Adrenal gland (tissue), 5 donors: ENCODE results near the gene MAD1L1.

Experiments used
- POLR2A ChIP-seq, 2 donors: fragments of 450-650 bp; IDR thresholded peaks; one replicate each; pipeline ENCODE4 v1.6.1; 2017; ENCODE audit warnings: antibody characterized with exemption in 2 of 2, mild to moderate bottlenecking in 2 of 2, moderate library complexity in 1 of 2
- TF ChIP-seq, protein P1 (sequence below), 6 experiments: fragments of 450-650 bp in 4 of 6; fragments of 200-600 bp in 2 of 6; sonication (generic) in 1 of 6; IDR thresholded peaks; 1 replicate in 5 of 6; 2 replicates in 1 of 6; pipeline versions ENCODE4 v1.5.1 to v1.8.0; 2016 to 2021; ENCODE audit warnings: antibody characterized with exemption in 6 of 6, mild to moderate bottlenecking in 2 of 6, moderate library complexity in 1 of 6
- donor health status: DM: no; HTN: no; CAD: no.

DNA sequence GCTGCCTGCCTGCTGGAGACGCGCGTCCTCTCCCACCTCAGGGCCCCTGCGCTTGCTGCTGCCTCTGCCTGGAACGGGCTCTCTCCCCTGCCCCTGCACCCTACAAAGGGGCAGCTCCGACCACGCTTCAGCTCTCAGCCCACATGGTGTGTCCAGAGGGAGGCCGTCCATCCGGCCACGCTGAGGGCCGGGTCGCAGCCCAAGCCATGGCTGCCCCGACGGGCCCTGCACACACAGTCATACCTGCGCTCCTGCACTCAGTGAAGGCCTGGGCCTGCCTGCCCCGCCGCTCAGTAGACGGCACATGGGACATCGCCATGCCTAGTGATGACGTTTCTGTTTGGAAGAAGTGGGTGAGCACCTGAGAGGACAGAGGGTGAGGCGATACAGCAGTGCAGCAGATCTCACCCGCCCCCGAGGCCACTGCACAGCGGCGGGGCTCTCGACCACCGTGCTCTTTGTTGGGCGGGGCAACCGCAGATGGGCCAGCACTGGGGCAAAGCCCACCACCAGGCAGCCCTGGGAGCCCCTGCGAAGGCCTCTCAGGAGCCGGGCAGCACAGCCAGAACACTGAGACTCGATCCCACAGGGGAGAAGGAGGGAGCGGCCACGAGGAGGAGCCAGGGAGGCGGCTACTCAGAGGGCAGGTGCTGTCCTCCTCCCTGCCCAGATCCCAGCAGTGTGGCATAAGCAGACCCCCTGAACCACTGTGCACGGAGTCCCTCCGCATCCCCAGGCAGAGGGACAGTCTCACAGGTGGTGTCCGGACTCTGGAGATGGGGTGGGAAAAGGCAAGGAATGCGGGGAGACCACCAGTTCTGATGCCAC is 129.5 kb downstream of the MAD1L1 start:
- TF ChIP-seq POLR2A (IDR thresholded peaks at IDR 0.05), result no peak
- TF ChIP-seq, protein P1, sequence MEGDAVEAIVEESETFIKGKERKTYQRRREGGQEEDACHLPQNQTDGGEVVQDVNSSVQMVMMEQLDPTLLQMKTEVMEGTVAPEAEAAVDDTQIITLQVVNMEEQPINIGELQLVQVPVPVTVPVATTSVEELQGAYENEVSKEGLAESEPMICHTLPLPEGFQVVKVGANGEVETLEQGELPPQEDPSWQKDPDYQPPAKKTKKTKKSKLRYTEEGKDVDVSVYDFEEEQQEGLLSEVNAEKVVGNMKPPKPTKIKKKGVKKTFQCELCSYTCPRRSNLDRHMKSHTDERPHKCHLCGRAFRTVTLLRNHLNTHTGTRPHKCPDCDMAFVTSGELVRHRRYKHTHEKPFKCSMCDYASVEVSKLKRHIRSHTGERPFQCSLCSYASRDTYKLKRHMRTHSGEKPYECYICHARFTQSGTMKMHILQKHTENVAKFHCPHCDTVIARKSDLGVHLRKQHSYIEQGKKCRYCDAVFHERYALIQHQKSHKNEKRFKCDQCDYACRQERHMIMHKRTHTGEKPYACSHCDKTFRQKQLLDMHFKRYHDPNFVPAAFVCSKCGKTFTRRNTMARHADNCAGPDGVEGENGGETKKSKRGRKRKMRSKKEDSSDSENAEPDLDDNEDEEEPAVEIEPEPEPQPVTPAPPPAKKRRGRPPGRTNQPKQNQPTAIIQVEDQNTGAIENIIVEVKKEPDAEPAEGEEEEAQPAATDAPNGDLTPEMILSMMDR (IDR thresholded peaks at IDR 0.05), result no peak
